Lower leg skin (tissue), 3 donors: ENCODE results near the gene PRND.

Experiments used
- POLR2A ChIP-seq, 2 donors: fragments of 450-650 bp; IDR thresholded peaks; one replicate each; pipeline ENCODE4 v1.6.1; 2016 to 2017; ENCODE audit warnings: antibody characterized with exemption in 2 of 2, mild to moderate bottlenecking in 1 of 2, moderate library complexity in 1 of 2
- TF ChIP-seq, protein P1 (sequence below), 3 donors: fragments of 450-650 bp; IDR thresholded peaks; one replicate each; pipeline ENCODE4 v1.5.1; 2016; ENCODE audit warnings: antibody characterized with exemption in 3 of 3, mild to moderate bottlenecking in 3 of 3, moderate library complexity in 2 of 3

DNA sequence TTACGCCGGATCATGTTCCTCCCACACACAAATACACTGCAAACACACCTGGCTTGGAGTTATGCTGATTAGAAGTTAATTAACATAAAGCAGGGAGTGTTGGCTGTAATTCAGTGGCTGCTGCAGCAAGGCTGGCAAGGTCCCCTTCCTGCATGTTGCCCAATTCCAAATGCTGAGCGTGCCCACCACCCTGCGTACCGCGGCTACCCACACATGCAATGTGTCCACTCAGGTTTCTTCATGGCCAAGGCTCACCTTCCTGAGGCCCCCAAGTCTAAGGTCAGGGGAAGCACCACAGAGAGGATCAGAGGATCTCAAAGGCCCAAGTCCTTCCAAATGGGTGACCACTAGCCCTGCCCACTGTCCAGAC, 11.6 kb upstream of the PRND start:
- TF ChIP-seq, protein P1, sequence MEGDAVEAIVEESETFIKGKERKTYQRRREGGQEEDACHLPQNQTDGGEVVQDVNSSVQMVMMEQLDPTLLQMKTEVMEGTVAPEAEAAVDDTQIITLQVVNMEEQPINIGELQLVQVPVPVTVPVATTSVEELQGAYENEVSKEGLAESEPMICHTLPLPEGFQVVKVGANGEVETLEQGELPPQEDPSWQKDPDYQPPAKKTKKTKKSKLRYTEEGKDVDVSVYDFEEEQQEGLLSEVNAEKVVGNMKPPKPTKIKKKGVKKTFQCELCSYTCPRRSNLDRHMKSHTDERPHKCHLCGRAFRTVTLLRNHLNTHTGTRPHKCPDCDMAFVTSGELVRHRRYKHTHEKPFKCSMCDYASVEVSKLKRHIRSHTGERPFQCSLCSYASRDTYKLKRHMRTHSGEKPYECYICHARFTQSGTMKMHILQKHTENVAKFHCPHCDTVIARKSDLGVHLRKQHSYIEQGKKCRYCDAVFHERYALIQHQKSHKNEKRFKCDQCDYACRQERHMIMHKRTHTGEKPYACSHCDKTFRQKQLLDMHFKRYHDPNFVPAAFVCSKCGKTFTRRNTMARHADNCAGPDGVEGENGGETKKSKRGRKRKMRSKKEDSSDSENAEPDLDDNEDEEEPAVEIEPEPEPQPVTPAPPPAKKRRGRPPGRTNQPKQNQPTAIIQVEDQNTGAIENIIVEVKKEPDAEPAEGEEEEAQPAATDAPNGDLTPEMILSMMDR (IDR thresholded peaks at IDR 0.05), result no peak
- TF ChIP-seq POLR2A (IDR thresholded peaks at IDR 0.05), result no peak
